Spleen (tissue), 7 donors: ENCODE measurements around the gene NTNG1.

Experiments
- CTCF ChIP-seq, 11 experiments: fragments of 200-600 bp in 7 of 11; fragments of 450-650 bp in 4 of 11; sonication (generic) in 4 of 11; IDR thresholded peaks in 8 of 11; conservative IDR thresholded peaks in 3 of 11; 1 replicate in 7 of 11; 2 replicates in 4 of 11; pipeline versions ENCODE4 v1.4.0 to v1.8.0; 2016 to 2021; ENCODE audit warnings: antibody characterized with exemption in 11 of 11, inconsistent platforms in 4 of 11, mild to moderate bottlenecking in 1 of 11
- POLR2A ChIP-seq, 3 donors: fragments of 450-650 bp; IDR thresholded peaks; one replicate each; pipeline ENCODE4 v1.5.1; 2017; ENCODE audit warnings: antibody characterized with exemption in 3 of 3, mild to moderate bottlenecking in 1 of 3
- POLR2AphosphoS5 ChIP-seq, 3 donors: sonication (generic); formaldehyde crosslinking; IDR thresholded peaks; one replicate each; pipeline ENCODE4 v1.5.1; 2017; ENCODE audit warnings: antibody characterized with exemption in 3 of 3
- donor health status: DM: no; HTN: no; CAD: no; lungs with moderate emphysema.
- donor health status: DM: no; HTN: no; CAD: no.
- donor health status: DM: no; HTN: no; CAD: no.

GRCh38 chr1:107389410-107390396, 248.9 kb downstream of the NTNG1 start:
- TF ChIP-seq CTCF (IDR thresholded peaks at IDR 0.05 in 8 of 11, conservative IDR thresholded peaks at IDR 0.05 in 3 of 11) (no peak), POLR2A (IDR thresholded peaks at IDR 0.05) (no peak), POLR2AphosphoS5 (IDR thresholded peaks at IDR 0.05) (no peak)
